Mesodermal cell (in vitro differentiated cells): ENCODE results near the gene VASN.

Experiments
- H3K27ac ChIP-seq: 2 replicates; pipeline ENCODE4 v1.7.0; 2013; ENCODE audit warnings: mild to moderate bottlenecking, low read depth, low read length, moderate library complexity; ENCODE audit not compliant: severe bottlenecking
- H3K36me3 ChIP-seq: 2 replicates; pipeline ENCODE4 v1.7.1; 2013; ENCODE audit warnings: mild to moderate bottlenecking, low read length, moderate library complexity; ENCODE audit not compliant: control insufficient read depth, insufficient read depth
- H3K4me1 ChIP-seq: one replicate; pipeline ENCODE4 v1.7.1; 2013; ENCODE audit warnings: mild to moderate bottlenecking, low read length; ENCODE audit not compliant: insufficient read depth, control insufficient read depth, poor library complexity, severe bottlenecking
- H3K4me3 ChIP-seq: 2 replicates; pipeline ENCODE4 v1.7.0; 2013; ENCODE audit warnings: low read length, control low read depth, mild to moderate bottlenecking; ENCODE audit not compliant: insufficient read depth, poor library complexity, severe bottlenecking; ENCODE audit errors: extremely low read depth
- H3K9me3 ChIP-seq: 2 replicates; pipeline ENCODE4 v1.7.1; 2013; ENCODE audit warnings: mild to moderate bottlenecking, low read length, moderate library complexity; ENCODE audit not compliant: control insufficient read depth
- WGBS, 2 experiments: methylation state at CpG; one replicate each; pipeline ENCODE4 v1.1.5; 2013; ENCODE audit warnings: missing lambda C conversion rate in 2 of 2; ENCODE audit not compliant: insufficient coverage in 2 of 2; 5-methylcytosine and 5-hydroxymethylcytosine counted together

VASN gene

DNA sequence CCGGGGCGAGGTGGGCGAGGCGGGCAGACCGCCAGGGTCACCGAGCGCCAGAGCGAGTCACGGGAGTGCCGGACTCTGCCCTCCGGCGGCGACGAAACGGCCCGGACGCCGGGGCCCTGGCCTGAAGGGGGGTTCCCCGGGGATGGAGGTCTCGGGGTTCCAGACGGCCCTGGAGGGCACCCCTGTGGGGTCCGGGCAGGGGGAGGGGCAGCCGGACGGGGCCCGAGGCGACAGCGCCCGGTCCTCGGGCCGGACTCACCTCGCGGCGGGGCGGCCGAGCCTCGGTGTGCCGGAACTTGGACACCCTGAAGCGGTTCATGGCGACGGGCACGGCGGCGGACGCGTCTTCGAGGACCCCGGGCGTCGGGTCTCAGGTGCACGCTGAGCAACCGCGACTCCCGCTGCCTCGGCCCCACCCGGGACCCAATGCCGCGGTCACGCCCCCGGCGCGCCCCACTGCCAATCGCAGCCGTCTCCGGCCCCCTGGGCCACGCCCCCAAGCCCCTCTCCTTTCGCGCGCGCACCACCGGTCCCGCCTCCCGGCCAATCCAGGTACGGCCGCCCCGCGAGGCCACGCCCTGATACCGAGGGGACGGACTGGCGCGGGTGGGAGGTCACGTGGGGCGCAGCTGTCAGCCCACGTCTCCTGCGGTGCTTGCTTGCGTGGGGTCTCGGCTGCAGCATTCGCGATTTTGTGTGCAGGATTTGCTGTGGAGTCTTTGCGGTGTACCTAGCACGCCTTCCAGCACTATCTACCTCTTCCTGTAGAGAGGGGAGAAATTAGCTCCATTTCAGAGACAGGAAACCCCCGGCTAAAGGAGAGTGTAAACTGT lies 44.8 kb downstream of the VASN start, which contains the start of gene CORO7:
CORO7 (minus strand) TSS at position 397 of the 833 bp plus-strand sequence; CDS start at position 319, 78 bp downstream.
- no peak within 1 kb of the TSS for H3K27ac ChIP-seq
- 0% methylated on average over 66 to 70 of the region's 92 CpGs for WGBS, 2 experiments
- no peaks in the 10 kb centered on the region for H3K9me3 ChIP-seq
- H3K4me3 ChIP-seq, result peak within 1 kb of the TSS; percentile 85
- H3K36me3 ChIP-seq, result peaks cover 11% of the 10 kb centered on the region
- H3K4me1 ChIP-seq, result no peaks in the 10 kb centered on the region

DNA sequence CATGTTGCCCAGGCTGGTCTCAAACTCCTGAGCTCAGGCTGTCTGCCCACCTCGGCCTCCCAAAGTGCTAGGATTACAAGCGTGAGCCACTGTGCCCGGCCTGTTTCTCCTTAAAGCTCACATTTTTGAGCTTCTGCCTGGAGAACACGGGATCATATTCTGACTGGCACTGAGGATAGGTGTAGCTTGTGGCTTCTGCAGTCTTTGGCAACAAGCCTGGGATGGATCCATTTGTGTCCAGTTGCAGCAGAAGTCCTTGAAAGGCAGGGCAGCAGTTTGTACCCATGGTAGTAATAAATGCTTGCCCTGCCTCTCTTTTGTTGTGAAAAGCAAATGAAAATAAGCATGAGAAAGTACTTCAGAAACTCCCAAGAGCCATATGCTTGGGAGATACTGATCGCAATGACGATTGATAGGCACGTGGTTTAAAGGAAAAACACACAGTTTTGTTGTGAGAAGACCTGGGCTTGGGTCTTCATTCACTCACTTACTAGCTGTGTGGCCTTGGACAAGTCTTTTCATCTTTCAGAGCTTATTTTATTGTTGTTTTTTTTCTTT lies 47.8 kb downstream of the VASN start:
- H3K9me3 ChIP-seq, result no peaks in the 10 kb centered on the region
- H3K36me3 ChIP-seq, result no peaks in the 10 kb centered on the region
- H3K4me1 ChIP-seq, result peaks cover under 1% of the 10 kb centered on the region
- WGBS, 2 experiments, result 73 to 77% methylated on average over 7 of the region's 7 CpGs
- H3K4me3 ChIP-seq, result no peak overlapping the region
- no peak overlapping the region for H3K27ac ChIP-seq

DNA sequence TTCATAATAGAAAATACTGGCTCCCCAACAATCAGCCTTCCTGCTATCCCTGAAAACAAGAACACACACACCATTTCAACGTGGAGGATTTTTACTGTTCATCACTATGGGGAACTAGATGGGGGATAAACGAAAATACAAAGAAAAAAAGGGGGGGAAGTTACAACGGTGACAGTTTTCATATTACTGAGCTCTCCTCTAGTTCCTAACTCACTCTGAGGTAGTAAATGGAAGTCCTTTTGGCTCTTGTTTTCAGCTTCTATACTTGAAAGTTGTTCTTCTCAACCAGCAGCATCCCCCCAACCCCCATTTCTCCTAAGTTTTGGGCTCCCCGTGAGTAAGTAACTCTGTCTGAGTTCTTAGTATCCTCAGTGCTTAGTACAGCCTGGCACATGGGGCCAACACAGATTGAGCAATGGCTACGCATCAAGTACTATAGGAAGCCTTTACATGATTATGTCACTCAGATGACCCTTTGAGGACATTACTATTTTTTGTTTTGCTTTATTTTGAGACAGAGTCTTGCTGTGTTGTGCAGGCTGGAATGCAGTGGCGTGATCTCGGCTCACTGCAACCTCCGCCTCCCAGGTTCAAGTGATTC lies 49.0 kb downstream of the VASN start:
- WGBS, 2 experiments, result 93 to 94% methylated on average over 4 of the region's 8 CpGs
- H3K9me3 ChIP-seq, result no peaks in the 10 kb centered on the region
- H3K36me3 ChIP-seq, result no peaks in the 10 kb centered on the region
- peaks cover 3% of the 10 kb centered on the region for H3K4me1 ChIP-seq
- H3K27ac ChIP-seq, result no peak overlapping the region
- no peak overlapping the region for H3K4me3 ChIP-seq

DNA sequence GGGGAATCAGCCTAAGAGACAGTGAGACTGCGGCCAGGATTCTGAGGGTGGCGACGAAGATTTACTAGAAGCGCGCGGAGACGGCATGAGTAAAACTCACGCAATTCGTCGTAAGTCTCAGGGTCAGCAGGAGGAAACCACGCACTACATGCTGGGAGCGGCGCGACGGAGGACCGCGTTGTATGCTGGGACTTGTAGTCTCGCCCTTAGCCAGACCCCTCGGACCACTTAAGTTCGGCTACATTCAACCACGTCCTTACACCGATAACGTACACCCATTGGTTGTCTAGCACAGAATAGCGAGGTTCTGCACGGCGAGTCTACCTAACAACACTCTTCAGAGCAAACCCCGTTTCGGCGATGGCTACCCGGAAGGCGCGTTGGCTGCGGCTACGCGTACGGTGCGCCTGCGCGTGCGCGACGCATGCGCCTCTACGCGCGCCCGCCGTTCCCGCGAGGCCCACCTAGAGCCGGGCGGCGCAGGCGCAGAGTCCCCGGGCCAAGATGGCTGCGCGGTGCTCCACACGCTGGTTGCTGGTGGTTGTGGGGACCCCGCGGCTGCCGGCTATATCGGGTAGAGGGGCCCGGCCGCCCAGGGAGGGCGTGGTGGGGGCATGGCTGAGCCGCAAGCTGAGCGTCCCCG lies 53.9 kb downstream of the VASN start, which contains the start of gene DNAJA3:
DNAJA3 (plus strand) TSS at position 491 of the 643 bp plus-strand sequence; CDS start at position 505, 14 bp downstream.
- H3K9me3 ChIP-seq, result no peaks in the 10 kb centered on the region
- peak within 1 kb of the TSS; percentile 89 for H3K27ac ChIP-seq
- peaks cover 14% of the 10 kb centered on the region for H3K4me1 ChIP-seq
- H3K36me3 ChIP-seq, result peaks cover 18% of the 10 kb centered on the region
- WGBS, 2 experiments, result 0 to 1% methylated on average over 56 to 62 of the region's 68 CpGs
- H3K4me3 ChIP-seq, result peak within 1 kb of the TSS; percentile 97

DNA sequence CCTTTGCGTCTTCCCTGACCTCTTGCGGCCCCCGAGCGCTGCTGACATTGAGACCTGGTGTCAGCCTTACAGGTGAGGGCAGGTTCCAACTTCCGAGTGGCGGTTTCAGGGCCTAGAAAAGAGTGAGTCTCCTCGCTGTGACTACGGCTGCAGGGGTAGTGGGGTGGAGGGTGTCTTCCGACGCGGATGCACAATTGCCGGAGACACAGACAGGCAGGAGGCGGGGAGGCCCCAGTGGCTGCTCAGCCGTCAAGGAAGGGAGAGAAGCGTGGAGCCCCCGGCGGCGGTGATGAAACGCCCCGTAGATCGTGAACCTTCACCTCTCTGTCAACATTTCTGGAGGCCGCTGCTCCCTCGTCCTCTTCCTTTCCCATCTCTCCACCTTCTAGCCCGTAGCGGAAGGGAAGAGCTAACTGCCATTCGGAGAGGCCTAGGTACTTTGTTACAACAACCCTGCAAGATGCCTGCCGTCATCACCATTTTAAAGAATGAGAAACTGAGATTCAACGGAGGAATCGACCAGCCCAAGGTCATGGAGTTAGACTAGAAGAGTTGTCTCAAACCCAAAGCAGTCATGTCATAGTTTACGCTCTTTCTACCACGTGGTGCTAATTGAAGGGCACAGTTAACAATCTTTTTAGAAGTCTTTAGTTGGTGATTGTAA lies 54.5 kb downstream of the VASN start:
- Histone ChIP-seq H3K4me1 (peaks cover 14% of the 10 kb centered on the region), H3K36me3 (peaks cover 21% of the 10 kb centered on the region), H3K9me3 (no peaks in the 10 kb centered on the region), H3K4me3 (peak overlapping the region; percentile 97), H3K27ac (peak overlapping the region; percentile 89)
- 1 to 4% methylated on average over 18 to 22 of the region's 31 CpGs for WGBS, 2 experiments

DNA sequence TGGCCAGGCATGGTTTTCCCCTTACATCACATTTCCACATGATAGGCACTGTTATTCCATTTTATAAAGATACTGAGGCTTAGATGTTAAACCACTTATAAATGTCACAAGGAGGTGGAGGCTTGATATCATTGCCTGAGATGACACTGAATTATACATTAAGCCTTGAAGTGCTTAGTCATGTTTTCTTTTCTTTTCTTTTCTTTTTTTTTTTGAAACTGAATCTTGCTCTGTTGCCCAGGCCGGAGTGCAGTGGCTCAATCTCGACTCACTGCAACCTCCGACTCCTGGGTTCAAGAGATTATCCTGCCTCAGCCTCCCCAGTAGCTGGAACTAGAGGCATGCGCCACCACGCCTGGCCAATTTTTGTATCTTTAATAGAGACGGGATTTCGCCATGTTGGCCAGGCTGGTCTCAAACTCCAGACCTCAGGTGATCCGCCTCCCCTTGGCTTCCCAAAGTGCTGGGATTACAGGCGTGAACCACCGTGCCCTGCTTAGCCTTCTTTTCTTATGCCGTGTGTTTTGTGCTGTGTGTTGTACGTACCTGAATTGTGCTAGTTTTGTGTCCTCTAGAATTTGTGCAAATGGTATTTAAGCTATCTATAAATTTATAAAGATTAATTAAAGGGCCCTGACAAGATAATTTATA lies 55.2 kb downstream of the VASN start:
- Histone ChIP-seq H3K27ac (no peak overlapping the region), H3K36me3 (peaks cover 28% of the 10 kb centered on the region), H3K4me1 (peaks cover 14% of the 10 kb centered on the region), H3K4me3 (peak overlapping the region; percentile 97), H3K9me3 (no peaks in the 10 kb centered on the region)
- WGBS, 2 experiments, result 89 to 91% methylated on average over 10 of the region's 12 CpGs

DNA sequence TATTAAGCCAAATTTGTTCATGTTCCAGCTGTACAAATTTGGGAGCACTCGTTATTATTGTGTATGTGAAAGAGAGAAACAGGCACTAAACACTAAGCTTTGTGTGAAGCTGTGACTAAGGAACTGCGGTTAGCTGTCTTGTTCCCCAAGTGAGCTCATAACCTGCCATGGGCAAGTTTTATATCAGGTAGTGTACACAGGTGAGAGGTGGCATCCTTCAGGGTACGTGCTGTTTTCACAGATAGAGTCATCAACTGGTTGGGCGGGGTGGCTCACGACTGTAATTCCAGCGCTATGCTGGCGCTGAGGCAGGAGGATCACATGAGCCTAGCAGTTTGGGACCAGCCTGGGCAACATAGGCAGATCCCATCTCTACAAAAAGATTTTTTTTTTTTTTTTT lies 56.9 kb downstream of the VASN start:
- Histone ChIP-seq H3K27ac (no peak overlapping the region), H3K9me3 (no peaks in the 10 kb centered on the region), H3K4me3 (no peak overlapping the region), H3K4me1 (peaks cover 14% of the 10 kb centered on the region), H3K36me3 (peaks cover 34% of the 10 kb centered on the region)
- 97 to 100% methylated on average over 7 of the region's 7 CpGs for WGBS, 2 experiments

DNA sequence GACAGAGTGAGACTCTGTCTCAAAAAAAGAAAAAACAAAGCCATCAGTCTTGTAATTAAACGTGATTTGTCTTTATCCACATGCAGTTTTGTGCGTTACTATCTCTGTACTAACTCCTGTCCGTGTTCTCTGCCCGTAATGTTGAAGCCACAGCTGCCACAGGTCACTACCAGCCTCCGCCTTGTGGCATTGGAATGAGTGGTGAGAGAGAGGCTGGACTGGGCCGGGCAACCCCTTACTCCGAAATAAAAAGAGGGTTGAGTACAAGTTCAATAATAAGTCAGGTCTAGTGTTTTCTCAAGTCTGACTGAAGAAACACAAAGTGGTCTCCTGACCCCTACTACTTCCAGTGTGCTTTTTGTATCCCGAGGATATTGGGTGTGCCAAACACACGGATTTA lies 59.4 kb downstream of the VASN start:
- Histone ChIP-seq H3K27ac (no peak overlapping the region), H3K4me3 (no peak overlapping the region), H3K9me3 (no peaks in the 10 kb centered on the region), H3K4me1 (peaks cover 11% of the 10 kb centered on the region), H3K36me3 (peaks cover 54% of the 10 kb centered on the region)
- 91 to 92% methylated on average over 8 to 9 of the region's 9 CpGs for WGBS, 2 experiments
